Epidermal melanocyte (primary cell): ENCODE data around the gene ITGA7.
A peak's percentile ranks its signal among the peaks of the same experiment; 100 is the strongest.

Source experiments
- DNase-seq: peaks from one replicate; pipeline ENCODE4 v3.0.0; 2011; ENCODE audit warnings: low spot score; ENCODE audit not compliant: insufficient read length

ITGA7 gene

GRCh38 chr12:55707841-55708694 lies at the start of gene ITGA7:
ITGA7 (minus strand) TSS chr12:55707904; CDS start chr12:55707682, 222 bp downstream.
- peak; percentile 58 for DNase-seq

- no peak for DNase-seq
Measured at GRCh38 chr12:55755246-55755645, 47.5 kb upstream of the ITGA7 start.

- DNase-seq = no peak
Measured at GRCh38 chr12:55748230-55748993, 40.7 kb upstream of the ITGA7 start.

GRCh38 chr12:55746913-55747231 lies 39.2 kb upstream of the ITGA7 start:
- DNase-seq = no peak

- no peak for DNase-seq
Measured at GRCh38 chr12:55746174-55746912, 38.6 kb upstream of the ITGA7 start.

- DNase-seq = no peak
Measured at GRCh38 chr12:55745361-55746173, 37.9 kb upstream of the ITGA7 start.

GRCh38 chr12:55744340-55745030 lies 36.8 kb upstream of the ITGA7 start:
- no peak for DNase-seq

- no peak for DNase-seq
Measured at GRCh38 chr12:55743406-55744339, 36.0 kb upstream of the ITGA7 start.

- peak; percentile 83 for DNase-seq
Measured at GRCh38 chr12:55742719-55743405, 35.2 kb upstream of the ITGA7 start, which contains the start of gene GDF11. GDF11 (plus strand) TSS chr12:55743122; CDS start chr12:55743317, 195 bp downstream.

GRCh38 chr12:55741931-55742680 lies 34.4 kb upstream of the ITGA7 start:
- DNase-seq = no peak

GRCh38 chr12:55739025-55739378 lies 31.3 kb upstream of the ITGA7 start:
- DNase-seq = no peak

GRCh38 chr12:55738123-55739024 lies 30.7 kb upstream of the ITGA7 start:
- peak; percentile 83 for DNase-seq

GRCh38 chr12:55737581-55738122 lies 29.9 kb upstream of the ITGA7 start:
- no peak for DNase-seq

- no peak for DNase-seq
Measured at GRCh38 chr12:55736780-55737580, 29.3 kb upstream of the ITGA7 start.

- no peak for DNase-seq
Measured at GRCh38 chr12:55736076-55736475, 28.4 kb upstream of the ITGA7 start.

GRCh38 chr12:55734595-55734994 lies 26.9 kb upstream of the ITGA7 start:
- no peak for DNase-seq
